Right atrium auricular region (tissue), 2 donors: ENCODE measurements around the gene C1orf116. TPM values are rescaled to one million over a fixed set of nuclear protein-coding genes. Genes with fewer than 3 reads are reported as not detected.

Experiments used
- DNase-seq: peaks from one replicate; pipeline ENCODE4 v3.0.0-alpha.2; 2019; ENCODE audit warnings: low spot score
- H3K27ac ChIP-seq, 2 donors: fragments of 200-600 bp; sonication (generic); 1 replicate in 1 of 2; 2 replicates in 1 of 2; pipeline ENCODE4 v1.5.1; 2016 to 2019
- H3K27me3 ChIP-seq, 2 donors: fragments of 200-600 bp; sonication (generic); one replicate each; pipeline versions ENCODE4 v1.5.1 to v1.6.0; 2017 to 2019
- H3K36me3 ChIP-seq: fragments of 200-600 bp; sonication (generic); one replicate; pipeline ENCODE4 v1.5.1; 2016
- H3K4me1 ChIP-seq, 2 donors: fragments of 200-600 bp; sonication (generic); one replicate each; pipeline versions ENCODE4 v1.5.1 to v1.6.0; 2017 to 2019
- H3K4me3 ChIP-seq, 2 donors: fragments of 200-600 bp; sonication (generic); 1 replicate in 1 of 2; 2 replicates in 1 of 2; pipeline ENCODE4 v1.5.1; 2017 to 2019; ENCODE audit warnings: mild to moderate bottlenecking in 1 of 2, moderate library complexity in 1 of 2
- H3K9me3 ChIP-seq, 2 donors: fragments of 200-600 bp; sonication (generic); one replicate each; pipeline ENCODE4 v1.5.1; 2019
- CTCF ChIP-seq, 2 donors: fragments of 200-600 bp; sonication (generic); IDR thresholded peaks; one replicate each; pipeline ENCODE4 v1.5.1; 2019; ENCODE audit warnings: antibody characterized with exemption in 2 of 2
- total RNA-seq, 2 donors: library from RNA; depleted of rRNA; stranded (reverse); fragments of >200 nt; gene quantifications; one replicate each; pipeline ENCODE4 v1.1.0, GENCODE V29; 2016

C1orf116 gene
- total RNA-seq, 2 donors from 2014 or later: 0.07 to 0.35 TPM

- TF ChIP-seq CTCF (IDR thresholded peaks at IDR 0.05): no peak
- Histone ChIP-seq H3K4me1 (no peaks in the 10 kb centered on the region), H3K27me3 (no peaks in the 10 kb centered on the region), H3K4me3 (no peak overlapping the region), H3K9me3 (no peaks in the 10 kb centered on the region), H3K27ac (no peak overlapping the region), H3K36me3 (no peaks in the 10 kb centered on the region)
- DNase-seq: no peak
Measured at GRCh38 chr1:207000651-207001291, 31.8 kb downstream of the C1orf116 start.

- no peaks in the 10 kb centered on the region for H3K36me3 ChIP-seq
- H3K4me3 ChIP-seq: no peak overlapping the region
- no peak for DNase-seq
- TF ChIP-seq CTCF (IDR thresholded peaks at IDR 0.05): no peak
- no peak overlapping the region for H3K27ac ChIP-seq
- H3K27me3 ChIP-seq: no peaks in the 10 kb centered on the region
- H3K4me1 ChIP-seq: no peaks in the 10 kb centered on the region
- H3K9me3 ChIP-seq: no peaks in the 10 kb centered on the region
Measured at GRCh38 chr1:206998816-206999215, 33.7 kb downstream of the C1orf116 start.

GRCh38 chr1:206992790-206993189 lies 39.8 kb downstream of the C1orf116 start:
- Histone ChIP-seq H3K27me3 (no peaks in the 10 kb centered on the region), H3K27ac (no peak overlapping the region), H3K4me1 (no peaks in the 10 kb centered on the region), H3K9me3 (no peaks in the 10 kb centered on the region), H3K4me3 (no peak overlapping the region), H3K36me3 (no peaks in the 10 kb centered on the region)
- DNase-seq: no peak
- TF ChIP-seq CTCF (IDR thresholded peaks at IDR 0.05): no peak

- no peak for DNase-seq
- H3K27me3 ChIP-seq: no peaks in the 10 kb centered on the region
- no peaks in the 10 kb centered on the region for H3K36me3 ChIP-seq
- no peak overlapping the region for H3K27ac ChIP-seq
- no peak for TF ChIP-seq CTCF (IDR thresholded peaks at IDR 0.05)
- no peaks in the 10 kb centered on the region for H3K4me1 ChIP-seq
- no peak overlapping the region for H3K4me3 ChIP-seq
- no peaks in the 10 kb centered on the region for H3K9me3 ChIP-seq
Measured at GRCh38 chr1:206987873-206988272, 44.7 kb downstream of the C1orf116 start.

GRCh38 chr1:206986885-206987284 lies 45.7 kb downstream of the C1orf116 start:
- Histone ChIP-seq H3K4me1 (no peaks in the 10 kb centered on the region), H3K27ac (no peak overlapping the region), H3K9me3 (no peaks in the 10 kb centered on the region), H3K27me3 (no peaks in the 10 kb centered on the region), H3K36me3 (no peaks in the 10 kb centered on the region), H3K4me3 (no peak overlapping the region)
- TF ChIP-seq CTCF (IDR thresholded peaks at IDR 0.05): no peak
- no peak for DNase-seq

- H3K4me1 ChIP-seq: no peaks in the 10 kb centered on the region
- no peak for DNase-seq
- H3K27me3 ChIP-seq: no peaks in the 10 kb centered on the region
- H3K9me3 ChIP-seq: no peaks in the 10 kb centered on the region
- H3K36me3 ChIP-seq: no peaks in the 10 kb centered on the region
- no peak overlapping the region for H3K27ac ChIP-seq
- no peak for TF ChIP-seq CTCF (IDR thresholded peaks at IDR 0.05)
- no peak overlapping the region for H3K4me3 ChIP-seq
Measured at GRCh38 chr1:206986402-206986801, 46.2 kb downstream of the C1orf116 start.
